ENCODE measurements around the gene LOXL1.
A peak's percentile ranks its signal among the peaks of the same experiment; 100 is the strongest.
"Not testable (repeated sequence)": the region's sequence is repeated elsewhere in the genome, so short reads cannot be mapped to it uniquely, and the experiment has no call there.

Gene LOXL1

DNA sequence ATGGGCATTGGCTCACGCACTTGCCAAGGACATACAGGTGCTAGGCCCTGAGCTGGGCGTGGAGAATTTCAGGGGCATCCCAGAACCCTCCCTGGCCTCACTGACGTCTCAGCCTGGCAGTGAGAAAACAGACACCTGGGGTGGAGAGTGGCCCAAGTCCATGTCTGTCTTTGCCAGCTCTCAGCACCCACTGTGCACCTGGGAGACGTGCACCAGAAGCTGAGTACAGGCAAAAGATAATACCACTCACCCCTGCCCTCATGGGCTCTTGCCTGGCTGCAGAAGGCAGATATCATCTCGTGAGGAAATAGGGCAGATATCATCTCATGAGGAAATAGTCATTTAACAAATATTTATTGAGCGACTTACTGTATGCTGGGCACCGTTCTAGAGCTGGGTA, 8.0 kb downstream of the LOXL1 start:
- H3K4me3 ChIP-seq (ENCODE audit: low read length), result no peak overlapping the region
- no peak for DNase-seq (ENCODE audit: low read depth, low spot score)

DNA sequence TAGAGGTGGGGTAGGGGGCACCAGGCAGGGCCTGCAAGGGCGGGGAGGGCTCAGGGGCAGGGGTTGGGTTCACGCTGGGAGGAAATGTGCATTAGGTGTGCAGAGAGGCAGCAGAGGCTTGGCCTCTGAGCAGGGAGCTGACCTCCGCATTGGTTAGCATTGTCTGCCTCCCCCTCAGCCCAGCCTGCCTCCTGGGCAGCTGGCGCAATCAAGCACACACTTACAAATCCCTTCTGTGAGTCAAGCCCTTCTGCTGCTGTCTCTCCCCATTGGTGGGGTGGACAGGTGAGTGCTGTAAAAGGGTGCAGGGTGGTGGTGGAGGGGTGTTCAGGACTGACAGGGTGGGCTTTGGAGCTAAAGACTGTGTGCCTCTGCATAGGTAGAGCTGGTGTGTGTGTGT, 9.3 kb downstream of the LOXL1 start:
- no peak overlapping the region for H3K4me3 ChIP-seq (ENCODE audit: low read length)
- no peak for DNase-seq (ENCODE audit: low read depth, low spot score)

DNA sequence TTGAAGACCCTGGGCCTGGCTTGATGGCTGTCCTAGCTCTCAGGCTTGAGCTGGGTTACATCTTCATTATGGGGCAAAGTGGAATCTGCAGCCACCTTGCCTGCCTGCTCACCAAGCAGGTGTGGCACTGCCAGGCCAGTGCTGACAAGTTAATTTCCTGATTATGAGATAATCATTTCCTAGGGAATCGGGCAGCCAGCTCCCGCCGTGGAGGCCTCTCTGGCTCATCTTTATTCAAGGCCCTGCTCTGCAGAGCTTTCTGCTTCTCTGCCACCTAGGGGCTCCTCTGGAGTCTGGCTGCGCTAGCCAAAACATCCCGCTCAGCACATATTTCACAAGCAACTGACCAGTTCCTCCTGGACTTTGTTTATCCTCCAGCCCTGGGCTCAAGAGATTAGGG, 9.9 kb downstream of the LOXL1 start:
- H3K4me3 ChIP-seq (ENCODE audit: low read length), result no peak overlapping the region
- no peak for DNase-seq (ENCODE audit: low read depth, low spot score)

DNA sequence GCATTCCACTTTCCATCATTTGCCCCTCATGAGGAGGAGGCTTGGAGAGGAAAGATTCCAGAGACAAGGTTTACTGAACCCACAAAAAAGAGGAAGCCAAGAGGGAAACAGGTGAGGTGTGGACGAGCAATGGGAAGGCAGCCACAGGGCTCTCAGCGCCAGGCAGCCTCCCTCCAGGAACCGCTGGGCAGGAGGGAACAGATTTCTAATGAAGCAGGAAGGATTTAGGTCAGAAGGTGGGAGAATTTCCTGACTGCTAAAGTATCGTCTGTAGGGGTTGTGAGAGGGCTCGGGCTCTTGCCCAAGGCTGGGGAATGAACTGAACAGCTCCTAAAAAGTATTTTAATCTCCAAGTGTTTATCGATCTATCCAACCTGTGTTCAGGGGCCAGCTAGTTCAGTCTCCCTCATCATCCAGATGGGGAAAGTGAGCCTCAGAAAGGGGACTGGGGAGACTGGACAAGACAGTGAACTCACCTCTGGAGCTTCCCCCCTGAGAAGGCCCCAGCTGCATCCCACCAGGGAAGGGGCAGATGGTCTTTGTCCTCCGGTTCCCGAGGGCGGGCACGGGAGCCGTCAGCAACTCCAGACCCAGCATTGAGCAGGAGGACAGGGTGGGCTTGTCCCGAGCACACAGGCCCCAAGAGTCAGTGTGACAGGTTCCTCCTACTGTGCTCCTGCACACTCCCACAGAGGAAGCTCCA, 10.5 kb downstream of the LOXL1 start:
- no peak overlapping the region for H3K4me3 ChIP-seq (ENCODE audit: low read length)
- no peak for DNase-seq (ENCODE audit: low read depth, low spot score)

DNA sequence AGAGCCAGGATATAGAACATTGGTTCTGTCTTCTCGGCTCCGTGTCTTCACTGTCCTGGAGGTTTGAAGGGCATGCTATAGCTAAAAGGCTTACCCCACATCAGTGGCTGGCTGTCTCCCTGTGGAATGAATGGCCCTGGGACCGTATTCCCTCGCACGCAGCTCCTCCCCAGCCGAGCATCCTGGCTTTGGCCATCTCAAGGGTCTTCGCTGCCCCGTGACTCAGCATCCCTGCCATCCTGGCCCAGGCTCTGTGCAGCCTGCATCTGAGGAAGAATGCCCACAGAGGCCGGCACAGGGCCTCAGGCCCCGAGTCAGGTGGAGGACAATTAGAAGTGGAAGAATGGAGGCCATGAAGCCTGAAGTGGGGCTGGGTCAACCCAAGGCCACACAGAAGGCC, 11.0 kb downstream of the LOXL1 start:
- H3K4me3 ChIP-seq (ENCODE audit: low read length), result no peak overlapping the region
- DNase-seq (ENCODE audit: low read depth, low spot score), result no peak

DNA sequence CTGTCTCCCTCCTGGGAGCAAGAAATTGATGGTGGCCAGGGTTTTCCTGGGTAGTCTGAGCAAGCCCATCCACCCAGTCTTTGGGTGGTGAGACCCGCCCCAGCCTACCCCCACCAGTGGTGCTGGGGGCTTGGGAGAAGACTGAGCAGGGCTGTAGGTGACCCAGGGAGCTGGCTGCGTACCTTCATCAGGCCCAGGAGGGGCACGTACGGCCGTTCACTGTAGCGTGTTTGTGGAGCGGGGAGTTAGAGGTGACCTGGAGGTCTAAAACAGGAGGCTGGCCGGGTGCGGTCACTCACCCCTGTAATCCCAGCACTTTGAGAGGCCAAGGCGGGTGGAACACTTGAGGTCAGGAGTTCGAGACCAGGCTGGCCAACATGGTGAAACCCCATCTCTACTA, 11.5 kb downstream of the LOXL1 start:
- no peak overlapping the region for H3K4me3 ChIP-seq (ENCODE audit: low read length)
- no peak for DNase-seq (ENCODE audit: low read depth, low spot score)

DNA sequence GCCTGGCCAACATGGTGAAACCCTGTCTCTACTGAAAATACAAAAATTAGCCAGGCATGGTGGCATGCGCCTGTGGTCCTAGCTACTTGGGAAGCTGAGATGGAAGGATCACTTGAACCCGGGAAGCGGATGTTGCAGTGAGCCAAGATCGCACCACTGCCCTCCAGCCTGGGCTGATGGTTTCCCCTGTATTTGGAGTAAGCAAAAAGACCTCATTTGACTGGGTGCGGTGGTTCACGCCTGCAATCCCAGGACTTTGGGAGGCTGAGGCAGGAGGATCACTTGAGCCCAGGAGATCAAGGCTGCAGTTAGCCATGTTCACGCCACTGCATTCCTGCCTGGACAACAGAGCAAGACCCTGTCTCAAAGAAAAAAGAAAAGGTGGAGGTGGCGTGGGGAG, 12.3 kb downstream of the LOXL1 start:
- DNase-seq (ENCODE audit: low read depth, low spot score), result not testable (repeated sequence)

DNA sequence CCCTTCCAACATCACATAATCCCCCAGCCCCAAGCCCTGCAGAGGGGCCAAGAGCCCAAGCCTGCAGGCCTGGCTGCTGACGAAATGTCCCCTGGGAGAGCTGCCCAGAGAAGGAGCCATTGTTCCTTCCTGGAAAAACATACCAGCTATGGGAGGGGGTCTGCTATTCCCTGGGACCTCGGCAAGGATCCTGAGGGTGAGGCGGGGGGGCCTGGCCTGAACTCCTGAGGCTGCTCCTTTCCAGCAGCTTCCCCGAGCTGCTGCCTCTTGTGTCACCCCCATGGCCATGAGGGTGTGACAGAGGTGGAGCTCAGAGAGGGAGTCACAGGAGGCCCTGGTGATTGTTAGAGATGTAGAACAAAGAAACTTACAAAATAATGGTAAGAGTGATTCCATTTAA, 12.9 kb downstream of the LOXL1 start:
- DNase-seq (ENCODE audit: low read depth, low spot score), result no peak
- no peak overlapping the region for H3K4me3 ChIP-seq (ENCODE audit: low read length)

More for the DNA sequence above, 12.3 kb downstream of the LOXL1 start:
- H3K4me3 ChIP-seq (ENCODE audit: low read length), result not testable (repeated sequence)

DNA sequence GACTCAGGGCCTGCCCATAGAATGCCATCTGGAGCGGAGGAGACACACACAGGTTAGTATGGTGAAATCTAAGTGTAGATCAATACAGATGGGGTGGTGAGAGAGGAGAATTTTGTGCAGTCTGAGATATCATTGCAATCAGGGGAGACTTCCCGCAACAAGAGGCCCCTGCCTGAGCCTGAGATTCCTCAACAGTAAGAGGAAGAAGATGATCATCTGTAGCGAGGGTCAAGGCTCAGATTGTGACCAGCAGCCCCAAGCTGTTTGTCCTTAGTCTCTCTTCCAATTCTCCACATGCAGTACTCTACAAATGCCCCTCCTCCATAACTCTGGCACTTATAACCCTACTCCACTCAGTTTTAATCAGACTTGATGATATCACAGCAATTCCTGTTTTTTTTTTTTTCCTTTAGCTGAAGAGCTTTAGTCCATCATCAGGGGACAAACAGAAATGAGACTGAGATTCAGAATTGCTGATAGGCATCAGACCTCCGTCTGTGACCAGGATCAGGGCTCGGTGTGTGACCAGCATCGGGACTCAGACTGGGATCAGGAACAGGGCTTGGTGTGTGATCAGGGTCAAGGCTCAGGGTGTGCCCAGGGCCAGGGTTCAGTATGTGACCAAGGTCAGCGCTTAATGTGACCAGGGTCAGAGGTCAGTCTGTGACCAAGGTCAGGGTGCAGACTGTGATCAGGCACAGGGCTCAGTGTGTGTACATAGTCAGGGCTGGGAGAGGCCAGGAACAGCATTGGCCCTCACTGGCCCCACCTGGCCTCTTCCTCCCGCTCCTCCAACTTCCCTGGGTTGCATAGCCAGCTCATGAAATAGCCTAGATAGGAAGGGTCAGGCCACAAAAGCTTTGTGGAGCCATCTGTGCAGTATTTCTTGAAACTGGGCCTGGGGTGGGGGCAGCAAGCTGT, 14.1 kb downstream of the LOXL1 start:
- no peak overlapping the region for H3K4me3 ChIP-seq (ENCODE audit: low read length)
- no peak for DNase-seq (ENCODE audit: low read depth, low spot score)

DNA sequence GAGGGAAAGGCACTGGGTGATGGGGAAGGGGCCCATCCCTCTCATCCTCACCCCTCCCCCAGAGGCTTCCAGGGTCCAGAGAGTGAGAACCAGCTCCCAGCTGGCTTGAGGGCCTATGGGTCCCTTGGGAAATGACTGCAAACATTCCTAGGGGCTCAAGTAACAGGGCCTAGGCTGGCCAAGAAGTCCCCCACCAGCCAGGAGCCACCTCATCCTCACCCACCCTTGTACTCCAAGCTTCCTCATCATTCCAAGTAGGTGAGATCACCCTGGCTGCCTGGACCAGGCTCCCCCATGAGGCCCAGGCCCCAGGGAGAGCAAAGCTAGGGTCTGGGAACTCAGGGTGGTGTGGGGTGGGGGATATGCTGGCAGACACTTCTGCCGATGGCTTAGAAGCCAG, 14.8 kb downstream of the LOXL1 start:
- H3K4me3 ChIP-seq (ENCODE audit: low read length), result no peak overlapping the region
- DNase-seq (ENCODE audit: low read depth, low spot score), result no peak

DNA sequence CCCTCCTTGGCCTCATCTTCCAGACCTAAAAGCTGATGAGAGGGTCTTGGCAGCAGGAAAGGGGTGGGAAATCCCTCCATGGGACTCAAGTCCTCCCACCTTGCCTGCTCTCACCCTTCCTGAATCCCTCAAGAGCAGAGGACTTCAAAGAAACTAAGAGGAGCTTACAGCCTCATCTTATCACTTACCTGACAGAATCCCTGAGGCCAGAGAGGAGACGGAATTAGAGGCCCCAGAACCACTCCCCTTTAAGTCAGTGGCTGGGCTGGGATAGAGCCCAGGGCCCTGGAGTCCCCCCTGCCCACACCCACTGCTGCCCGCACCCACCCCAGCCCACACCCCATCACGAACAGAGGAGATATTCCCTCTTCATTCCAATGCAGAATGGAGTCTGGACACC, 15.2 kb downstream of the LOXL1 start:
- DNase-seq (ENCODE audit: low read depth, low spot score), result no peak

DNA sequence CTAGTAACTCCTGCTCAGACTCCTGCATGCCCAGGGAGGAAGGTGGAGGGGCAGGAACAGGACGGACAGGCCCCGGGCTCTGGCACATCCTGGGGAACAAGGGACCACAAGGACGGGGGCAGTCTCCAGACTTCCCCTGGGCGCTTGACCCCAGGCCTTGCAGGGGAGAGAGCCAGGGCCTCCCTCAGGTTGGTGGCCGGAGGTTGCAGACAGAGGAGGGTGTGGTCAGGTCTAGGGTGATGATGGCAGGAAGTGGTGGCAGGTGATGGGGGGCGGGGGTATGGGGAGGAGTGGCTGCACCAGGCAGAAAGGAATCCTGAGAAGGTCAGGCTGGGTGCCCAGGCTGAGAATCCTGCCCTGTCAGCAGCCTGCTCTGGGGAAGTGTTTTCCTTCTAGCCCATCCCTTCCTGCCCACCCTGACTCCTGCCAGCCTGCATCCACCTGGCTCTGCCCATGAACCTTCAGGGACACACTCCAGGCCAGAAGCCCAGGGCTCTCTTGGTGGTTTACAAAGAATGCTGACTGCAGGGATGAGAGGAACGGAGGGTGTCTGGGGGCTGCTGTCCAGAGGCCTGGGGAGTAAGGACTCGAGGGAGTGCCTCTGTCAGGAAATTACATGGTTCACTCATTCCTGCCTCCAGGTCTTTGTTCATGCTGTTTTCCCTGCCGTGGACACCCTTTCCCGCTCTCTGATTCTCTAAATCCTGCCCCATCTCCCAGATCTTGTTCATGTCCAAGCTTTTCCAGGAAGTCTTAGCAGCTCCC, 15.8 kb downstream of the LOXL1 start:
- no peak for DNase-seq (ENCODE audit: low read depth, low spot score)
- no peak overlapping the region for H3K4me3 ChIP-seq (ENCODE audit: low read length)

More for the DNA sequence above, 15.2 kb downstream of the LOXL1 start:
- H3K4me3 ChIP-seq (ENCODE audit: low read length), result no peak overlapping the region

DNA sequence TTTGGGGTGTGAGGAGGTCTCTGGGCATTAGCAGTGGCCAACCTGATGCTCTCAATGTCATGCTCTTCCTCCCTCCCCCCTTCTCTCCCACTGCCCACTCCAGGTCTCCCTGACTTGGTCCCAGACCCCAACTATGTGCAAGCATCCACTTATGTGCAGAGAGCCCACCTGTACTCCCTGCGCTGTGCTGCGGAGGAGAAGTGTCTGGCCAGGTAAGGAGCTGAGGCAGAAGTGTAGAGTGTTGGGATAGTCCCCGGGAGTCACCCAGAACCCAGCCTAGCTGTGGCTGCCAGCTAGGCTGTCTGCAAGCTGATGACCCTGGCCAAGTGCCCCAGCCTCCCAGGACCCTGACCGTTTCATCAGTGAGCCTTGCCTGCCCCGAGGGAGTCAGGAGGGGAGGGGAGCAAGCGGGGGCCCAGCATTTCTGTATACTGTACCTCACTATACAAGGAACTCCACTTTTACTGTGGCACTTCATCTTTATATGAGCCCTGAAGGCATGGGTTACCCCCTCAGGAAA, 16.5 kb downstream of the LOXL1 start:
- DNase-seq (ENCODE audit: low read depth, low spot score), result no peak
- no peak overlapping the region for H3K4me3 ChIP-seq (ENCODE audit: low read length)

DNA sequence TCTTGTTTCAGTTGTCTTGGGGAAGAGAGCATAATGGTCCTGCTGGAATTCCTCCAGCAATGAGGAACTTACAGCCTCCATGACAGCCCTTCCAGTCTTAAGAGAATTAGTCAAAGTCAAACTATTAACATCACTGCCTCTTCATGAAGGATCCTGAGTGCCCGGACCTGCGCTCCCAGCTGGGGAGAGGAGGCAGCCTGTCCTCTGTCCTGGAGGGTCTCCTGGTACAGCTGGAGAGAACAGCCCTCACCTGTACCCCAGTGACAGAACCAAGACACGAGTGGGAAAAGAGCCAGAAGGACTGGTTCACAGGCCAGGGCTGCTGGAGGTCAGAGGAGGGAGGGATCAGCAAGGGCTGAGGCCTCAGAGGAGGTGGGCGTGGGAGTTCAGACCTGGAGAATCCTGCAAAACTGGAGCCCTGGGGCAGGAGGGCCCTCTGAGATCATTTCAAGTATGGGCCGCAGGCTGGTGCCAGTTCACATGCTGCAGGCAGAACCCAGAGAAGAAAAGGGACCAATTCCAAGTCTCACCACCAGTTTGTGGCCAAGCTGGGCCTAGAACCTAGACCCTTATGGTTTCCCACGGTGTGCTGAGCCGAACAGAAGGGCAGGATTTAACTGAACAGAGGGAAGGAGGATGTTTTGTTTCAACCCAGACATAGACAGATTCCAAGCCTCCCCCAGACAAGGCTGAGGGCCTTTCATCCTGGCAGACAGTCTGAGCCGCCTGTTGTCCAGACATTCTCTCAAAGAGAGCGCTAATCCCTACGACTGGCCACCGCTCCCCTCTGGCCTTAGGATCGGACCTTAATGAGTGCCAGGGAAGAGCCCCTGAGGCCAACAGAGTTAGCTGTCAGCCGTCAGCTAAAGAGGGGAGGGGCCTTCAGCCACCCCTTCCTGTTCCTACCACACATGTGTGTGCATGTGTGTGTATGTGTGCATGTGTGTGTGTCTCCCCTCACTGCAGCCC, 18.2 kb downstream of the LOXL1 start:
- DNase-seq (ENCODE audit: low read depth, low spot score), result no peak
- no peak overlapping the region for H3K4me3 ChIP-seq (ENCODE audit: low read length)

DNA sequence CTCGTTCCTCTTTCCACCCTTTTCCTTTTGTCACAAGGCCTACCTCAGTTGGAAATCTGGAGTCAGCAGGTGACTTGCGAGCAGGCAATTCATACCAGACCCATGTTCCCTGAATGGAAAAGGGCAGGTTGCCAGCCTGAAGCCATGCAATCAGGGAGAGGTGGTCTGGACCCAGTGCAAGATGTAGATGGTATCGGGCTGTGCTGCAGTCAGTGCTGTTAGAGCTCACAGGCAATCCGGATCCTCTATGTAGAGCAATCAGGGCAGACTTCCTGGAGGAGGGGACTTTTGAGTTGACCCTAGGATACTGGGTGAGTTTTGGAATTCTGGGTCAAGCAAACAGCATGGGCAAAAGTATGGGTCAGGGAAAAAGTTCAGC, 18.9 kb downstream of the LOXL1 start:
- no peak for DNase-seq (ENCODE audit: low read depth, low spot score)
- no peak overlapping the region for H3K4me3 ChIP-seq (ENCODE audit: low read length)

DNA sequence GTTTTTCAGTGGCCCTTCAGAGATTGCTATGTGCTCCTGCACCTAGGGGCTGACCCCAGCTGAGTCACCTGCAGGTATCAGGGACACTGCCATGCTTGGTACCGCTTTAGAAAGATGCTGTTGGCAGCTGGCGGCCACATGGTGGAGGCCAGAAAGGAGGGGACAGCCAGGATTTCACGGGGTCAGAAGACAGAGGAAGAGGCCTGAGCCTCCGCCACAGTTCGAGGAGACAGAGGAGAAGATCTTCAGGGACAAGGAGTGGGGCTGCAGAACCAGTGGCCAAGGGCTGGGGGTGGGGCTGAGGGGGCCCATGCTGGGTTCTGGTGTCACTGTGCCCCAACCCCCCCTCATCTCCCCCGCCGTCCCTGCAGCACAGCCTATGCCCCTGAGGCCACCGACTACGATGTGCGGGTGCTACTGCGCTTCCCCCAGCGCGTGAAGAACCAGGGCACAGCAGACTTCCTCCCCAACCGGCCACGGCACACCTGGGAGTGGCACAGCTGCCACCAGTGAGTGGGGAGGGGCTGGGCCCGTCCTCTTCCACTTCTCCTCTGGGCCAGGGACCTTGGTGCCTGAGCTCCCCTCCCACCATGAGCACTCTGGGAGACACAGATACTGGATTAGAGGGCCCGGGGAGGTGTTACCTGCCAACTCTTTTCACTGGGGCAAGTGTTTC, 19.9 kb downstream of the LOXL1 start:
- no peak overlapping the region for H3K4me3 ChIP-seq (ENCODE audit: low read length)
- DNase-seq (ENCODE audit: low read depth, low spot score), result peak; percentile 41

DNA sequence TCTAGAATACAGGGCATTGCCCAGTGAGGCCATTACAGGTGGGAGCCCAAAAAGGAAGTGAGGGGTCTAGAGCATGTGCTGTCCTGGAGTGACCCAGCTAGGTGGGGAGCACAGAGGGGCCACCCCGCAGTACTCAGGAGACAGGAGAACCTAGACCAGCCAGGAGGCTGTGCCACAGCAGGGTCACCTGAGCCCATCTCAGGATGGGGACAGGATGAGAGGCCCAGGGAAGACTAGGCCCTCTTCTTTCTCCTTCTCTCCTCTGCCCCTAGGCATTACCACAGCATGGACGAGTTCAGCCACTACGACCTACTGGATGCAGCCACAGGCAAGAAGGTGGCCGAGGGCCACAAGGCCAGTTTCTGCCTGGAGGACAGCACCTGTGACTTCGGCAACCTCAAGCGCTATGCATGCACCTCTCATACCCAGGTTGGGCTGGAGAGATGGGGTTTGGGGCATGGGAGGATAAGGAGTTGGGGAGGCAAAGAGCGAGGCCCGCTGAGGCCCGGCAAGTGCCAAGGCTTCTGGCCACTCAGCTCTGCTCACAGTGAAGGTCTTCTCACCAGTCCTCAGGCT, 20.6 kb downstream of the LOXL1 start:
- DNase-seq (ENCODE audit: low read depth, low spot score), result no peak
- no peak overlapping the region for H3K4me3 ChIP-seq (ENCODE audit: low read length)

DNA sequence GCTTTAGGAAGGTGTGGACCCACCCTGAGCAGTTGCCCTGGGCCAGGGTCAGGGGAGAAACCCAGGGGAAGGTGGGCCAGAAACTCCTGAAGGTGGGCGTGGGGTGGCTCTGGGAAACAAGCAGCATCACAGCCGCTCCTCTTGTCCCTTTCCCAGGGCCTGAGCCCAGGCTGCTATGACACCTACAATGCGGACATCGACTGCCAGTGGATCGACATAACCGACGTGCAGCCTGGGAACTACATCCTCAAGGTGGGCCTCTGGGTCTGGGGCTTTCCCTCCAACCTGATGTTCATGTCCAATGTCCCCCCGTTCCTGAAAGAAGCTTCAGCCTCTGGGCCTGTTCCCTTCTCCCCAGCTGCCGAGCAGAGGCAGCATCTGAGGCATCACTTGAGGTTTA, 21.4 kb downstream of the LOXL1 start:
- DNase-seq (ENCODE audit: low read depth, low spot score), result no peak
- no peak overlapping the region for H3K4me3 ChIP-seq (ENCODE audit: low read length)
